Measurements from ENCODE around the gene MINDY3. TPM values are rescaled to one million over a fixed set of nuclear protein-coding genes. Genes with fewer than 3 reads are reported as not detected.

The MINDY3 gene
- polyA plus RNA-seq, 1 donor (not counting 4 experiments of a cell fraction or from before 2014, with no cell fraction given): 22.1 TPM

DNA sequence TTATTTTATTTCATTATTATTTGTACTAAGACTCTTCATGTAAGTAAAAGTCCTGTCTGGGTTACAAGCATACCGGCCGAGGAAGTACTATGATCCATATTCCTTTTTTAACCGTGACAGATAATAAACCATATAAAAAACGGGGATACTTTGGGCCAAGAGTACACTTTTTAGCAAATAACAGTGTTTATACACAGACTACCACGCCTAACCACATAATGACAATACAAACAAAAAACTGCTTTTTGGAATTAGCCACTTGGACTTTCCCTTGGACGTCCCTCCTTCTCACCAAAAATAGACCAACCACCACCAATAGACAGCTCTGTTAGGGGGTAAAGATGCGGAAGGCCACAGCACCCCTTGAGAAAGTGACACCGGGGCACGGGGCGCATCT, 800 bp downstream of the MINDY3 start:
- Histone ChIP-seq H3K4me3 (ENCODE audit: control insufficient read depth in 2 of 3, extremely low read depth in 1 of 3, insufficient read depth in 2 of 3, low read depth in 1 of 3, low read length in 3 of 3) (peak overlapping the region; percentile 84 to 98 (median 89)), H4K20me1 (ENCODE audit: control insufficient read depth, extremely low read depth, insufficient read depth, low read length) (no peaks in the 10 kb centered on the region), H3K9ac (ENCODE audit: control insufficient read depth, extremely low read depth, insufficient read depth, low read length) (peak overlapping the region; percentile 76), H3K4me2 (ENCODE audit: control insufficient read depth, extremely low read depth, insufficient read depth, low read depth, low read length) (peak overlapping the region; percentile 81), H3K27me3 (ENCODE audit: control insufficient read depth, extremely low read depth, insufficient read depth, low read length) (no peaks in the 10 kb centered on the region), H3K79me2 (ENCODE audit: control insufficient read depth, insufficient read depth, low read length) (peaks cover 44% of the 10 kb centered on the region), H3K4me1 (ENCODE audit: control insufficient read depth, extremely low read depth, insufficient read depth, low read length) (peaks cover 12% of the 10 kb centered on the region), H2AFZ (ENCODE audit: control insufficient read depth, low read length) (peak overlapping the region; percentile 98), H3K27ac (ENCODE audit: control insufficient read depth, insufficient read depth, low read length) (peak overlapping the region; percentile 41), H3K9me3 (ENCODE audit: control insufficient read depth, low read depth, low read length) (no peaks in the 10 kb centered on the region), H3K9me1 (ENCODE audit: control insufficient read depth, extremely low read depth, insufficient read depth, low read length) (no peaks in the 10 kb centered on the region), H3K36me3 (ENCODE audit: control insufficient read depth in 2 of 2, extremely low read depth in 1 of 2, insufficient read depth in 2 of 2, low read length in 2 of 2) (no peaks in the 10 kb centered on the region)
- dilution Hi-C loops (cut with MboI; ENCODE audit: extremely low pct_ligation_motif_present, low sequenced_read_pairs): no loop called here
- FAIRE-seq: no peak
- TF ChIP-seq EZH2 (IDR thresholded peaks at IDR 0.05; ENCODE audit: low read length): no peak
- TF ChIP-seq, protein P1, sequence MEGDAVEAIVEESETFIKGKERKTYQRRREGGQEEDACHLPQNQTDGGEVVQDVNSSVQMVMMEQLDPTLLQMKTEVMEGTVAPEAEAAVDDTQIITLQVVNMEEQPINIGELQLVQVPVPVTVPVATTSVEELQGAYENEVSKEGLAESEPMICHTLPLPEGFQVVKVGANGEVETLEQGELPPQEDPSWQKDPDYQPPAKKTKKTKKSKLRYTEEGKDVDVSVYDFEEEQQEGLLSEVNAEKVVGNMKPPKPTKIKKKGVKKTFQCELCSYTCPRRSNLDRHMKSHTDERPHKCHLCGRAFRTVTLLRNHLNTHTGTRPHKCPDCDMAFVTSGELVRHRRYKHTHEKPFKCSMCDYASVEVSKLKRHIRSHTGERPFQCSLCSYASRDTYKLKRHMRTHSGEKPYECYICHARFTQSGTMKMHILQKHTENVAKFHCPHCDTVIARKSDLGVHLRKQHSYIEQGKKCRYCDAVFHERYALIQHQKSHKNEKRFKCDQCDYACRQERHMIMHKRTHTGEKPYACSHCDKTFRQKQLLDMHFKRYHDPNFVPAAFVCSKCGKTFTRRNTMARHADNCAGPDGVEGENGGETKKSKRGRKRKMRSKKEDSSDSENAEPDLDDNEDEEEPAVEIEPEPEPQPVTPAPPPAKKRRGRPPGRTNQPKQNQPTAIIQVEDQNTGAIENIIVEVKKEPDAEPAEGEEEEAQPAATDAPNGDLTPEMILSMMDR (optimal IDR thresholded peaks at IDR 0.05 in 1 of 3, IDR thresholded peaks at IDR 0.05 in 1 of 3, conservative IDR thresholded peaks at IDR 0.05 in 1 of 3; ENCODE audit: extremely low read depth in 1 of 3, insufficient read depth in 2 of 3, low read length in 3 of 3): no peak
- no peak for DNase-seq (ENCODE audit: low read depth, low spot score)

GRCh38 chr10:15858861-15859281, 1.4 kb downstream of the MINDY3 start:
- H3K9me1 ChIP-seq (ENCODE audit: control insufficient read depth, extremely low read depth, insufficient read depth, low read length): no peaks in the 10 kb centered on the region
- peak overlapping the region; percentile 81 for H3K4me2 ChIP-seq (ENCODE audit: control insufficient read depth, extremely low read depth, insufficient read depth, low read depth, low read length)
- FAIRE-seq: no peak
- dilution Hi-C loops (cut with MboI; ENCODE audit: extremely low pct_ligation_motif_present, low sequenced_read_pairs): no loop called here
- H3K79me2 ChIP-seq (ENCODE audit: control insufficient read depth, insufficient read depth, low read length): peaks cover 47% of the 10 kb centered on the region
- H2AFZ ChIP-seq (ENCODE audit: control insufficient read depth, low read length): no peak overlapping the region
- no peaks in the 10 kb centered on the region for H3K36me3 ChIP-seq (ENCODE audit: control insufficient read depth in 2 of 2, extremely low read depth in 1 of 2, insufficient read depth in 2 of 2, low read length in 2 of 2)
- no peaks in the 10 kb centered on the region for H3K9me3 ChIP-seq (ENCODE audit: control insufficient read depth, low read depth, low read length)
- DNase-seq (ENCODE audit: low read depth, low spot score): no peak
- peak overlapping the region; percentile 84 to 98 (median 89) for H3K4me3 ChIP-seq (ENCODE audit: control insufficient read depth in 2 of 3, extremely low read depth in 1 of 3, insufficient read depth in 2 of 3, low read depth in 1 of 3, low read length in 3 of 3)
- no peak overlapping the region for H3K27ac ChIP-seq (ENCODE audit: control insufficient read depth, insufficient read depth, low read length)
- peaks cover 12% of the 10 kb centered on the region for H3K4me1 ChIP-seq (ENCODE audit: control insufficient read depth, extremely low read depth, insufficient read depth, low read length)
- H3K9ac ChIP-seq (ENCODE audit: control insufficient read depth, extremely low read depth, insufficient read depth, low read length): no peak overlapping the region
- H3K27me3 ChIP-seq (ENCODE audit: control insufficient read depth, extremely low read depth, insufficient read depth, low read length): no peaks in the 10 kb centered on the region
- TF ChIP-seq, protein P1 (optimal IDR thresholded peaks at IDR 0.05 in 1 of 3, IDR thresholded peaks at IDR 0.05 in 1 of 3, conservative IDR thresholded peaks at IDR 0.05 in 1 of 3; ENCODE audit: extremely low read depth in 1 of 3, insufficient read depth in 2 of 3, low read length in 3 of 3): no peak
- H4K20me1 ChIP-seq (ENCODE audit: control insufficient read depth, extremely low read depth, insufficient read depth, low read length): no peaks in the 10 kb centered on the region

Data from keratinocyte (primary cell).